ENCODE measurements around the gene KCNIP4.

The KCNIP4 gene

GRCh38 chr4:21749412-21749811, 199.2 kb downstream of the KCNIP4 start:
- no peak for DNase-seq (ENCODE audit: low read depth in 1 of 2, low spot score in 1 of 2)

GRCh38 chr4:21744046-21744445, 204.5 kb downstream of the KCNIP4 start:
- no peak overlapping the region for H3K4me3 ChIP-seq (replicated peaks; ENCODE audit: insufficient read depth, low read length)
- H3K27me3 ChIP-seq (ENCODE audit: insufficient read depth, poor library complexity, severe bottlenecking): no peaks in the 10 kb centered on the region
- no peak overlapping the region for H3K27ac ChIP-seq (replicated peaks)
- no peak for DNase-seq (ENCODE audit: low read depth in 1 of 2, low spot score in 1 of 2)
- TF ChIP-seq CTCF (IDR thresholded peaks at IDR 0.05; ENCODE audit: insufficient read depth, low read length) (no peak), SPI1 (IDR thresholded peaks at IDR 0.05; ENCODE audit: borderline replicate concordance, low read depth) (no peak), POLR2AphosphoS5 (IDR thresholded peaks at IDR 0.05; ENCODE audit: low read depth) (no peak), GABPA (IDR thresholded peaks at IDR 0.05; ENCODE audit: low read depth) (no peak), REST (IDR thresholded peaks at IDR 0.05; ENCODE audit: insufficient replicate concordance, low read depth) (no peak)

More at GRCh38 chr4:21749412-21749811, 199.2 kb downstream of the KCNIP4 start:
- no peak overlapping the region for H3K27ac ChIP-seq (replicated peaks)
- no peak overlapping the region for H3K4me3 ChIP-seq (replicated peaks; ENCODE audit: insufficient read depth, low read length)
- TF ChIP-seq CTCF (IDR thresholded peaks at IDR 0.05; ENCODE audit: insufficient read depth, low read length) (no peak), SPI1 (IDR thresholded peaks at IDR 0.05; ENCODE audit: borderline replicate concordance, low read depth) (no peak), POLR2AphosphoS5 (IDR thresholded peaks at IDR 0.05; ENCODE audit: low read depth) (no peak), GABPA (IDR thresholded peaks at IDR 0.05; ENCODE audit: low read depth) (no peak), REST (IDR thresholded peaks at IDR 0.05; ENCODE audit: insufficient replicate concordance, low read depth) (no peak)
- no peaks in the 10 kb centered on the region for H3K27me3 ChIP-seq (ENCODE audit: insufficient read depth, poor library complexity, severe bottlenecking)

GRCh38 chr4:21742326-21742725, 206.2 kb downstream of the KCNIP4 start:
- Histone ChIP-seq H3K4me3 (replicated peaks; ENCODE audit: insufficient read depth, low read length) (no peak overlapping the region), H3K27me3 (ENCODE audit: insufficient read depth, poor library complexity, severe bottlenecking) (no peaks in the 10 kb centered on the region), H3K27ac (replicated peaks) (no peak overlapping the region)
- TF ChIP-seq CTCF (IDR thresholded peaks at IDR 0.05; ENCODE audit: insufficient read depth, low read length) (no peak), SPI1 (IDR thresholded peaks at IDR 0.05; ENCODE audit: borderline replicate concordance, low read depth) (no peak), POLR2AphosphoS5 (IDR thresholded peaks at IDR 0.05; ENCODE audit: low read depth) (no peak), REST (IDR thresholded peaks at IDR 0.05; ENCODE audit: insufficient replicate concordance, low read depth) (no peak), GABPA (IDR thresholded peaks at IDR 0.05; ENCODE audit: low read depth) (no peak)
- no peak for DNase-seq (ENCODE audit: low read depth in 1 of 2, low spot score in 1 of 2)

All from HL-60 (cell line).